ENCODE results near the gene EMID1.

EMID1 gene

GRCh38 chr22:29200901-29201300 is 4.8 kb upstream of the EMID1 start:
- Histone ChIP-seq H3K36me3 (replicated peaks) (no peaks in the 10 kb centered on the region), H3K27me3 (ENCODE audit: low read depth) (no peaks in the 10 kb centered on the region), H3K9me3 (no peaks in the 10 kb centered on the region), H3K4me1 (no peaks in the 10 kb centered on the region), H3K4me3 (no peak overlapping the region)
- DNase-seq (ENCODE audit: low spot score in 2 of 2) = no peak
- in situ Hi-C loops (cut with MboI; ENCODE audit: low sequenced_read_pairs) = no loop called here

DNA sequence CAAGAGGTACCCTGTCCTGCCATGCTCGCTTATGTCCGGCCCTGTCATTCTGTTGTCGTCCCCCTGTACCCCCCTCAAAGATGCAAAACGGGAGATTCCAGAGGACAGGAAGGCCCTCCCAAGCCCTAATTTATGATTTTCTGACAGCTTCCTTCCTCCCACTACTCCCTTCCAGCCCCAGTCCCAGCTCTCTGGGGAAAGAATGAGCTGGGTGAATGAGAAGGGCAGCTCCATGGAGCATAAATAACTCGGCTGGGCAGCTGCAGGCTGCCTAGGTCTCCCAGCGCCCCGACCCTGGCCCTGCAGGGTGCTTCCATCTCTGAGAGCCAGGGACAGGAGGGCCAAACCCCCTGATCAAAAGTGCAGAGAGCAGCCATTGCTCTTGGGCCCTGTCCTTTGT is 3.9 kb upstream of the EMID1 start:
- Histone ChIP-seq H3K4me3 (no peak overlapping the region), H3K27me3 (ENCODE audit: low read depth) (no peaks in the 10 kb centered on the region), H3K36me3 (replicated peaks) (no peaks in the 10 kb centered on the region), H3K4me1 (no peaks in the 10 kb centered on the region; the same call in 1 of the 2 replicates), H3K9me3 (no peaks in the 10 kb centered on the region)
- no peak for DNase-seq (ENCODE audit: low spot score in 2 of 2)
- in situ Hi-C loops (cut with MboI; ENCODE audit: low sequenced_read_pairs) = no loop called here

- H3K4me1 ChIP-seq = no peaks in the 10 kb centered on the region; the same call in 1 of the 2 replicates
- no peaks in the 10 kb centered on the region for H3K36me3 ChIP-seq (replicated peaks)
- H3K4me3 ChIP-seq = no peak overlapping the region
- in situ Hi-C loops (cut with MboI; ENCODE audit: low sequenced_read_pairs) = no loop called here
- H3K9me3 ChIP-seq = no peaks in the 10 kb centered on the region
- DNase-seq (ENCODE audit: low spot score in 2 of 2) = peak in 1 of 2 experiments; percentile 32
- no peaks in the 10 kb centered on the region for H3K27me3 ChIP-seq (ENCODE audit: low read depth)
These were observed 3.2 kb upstream of the EMID1 start for GRCh38 chr22:29202212-29203192.

DNA sequence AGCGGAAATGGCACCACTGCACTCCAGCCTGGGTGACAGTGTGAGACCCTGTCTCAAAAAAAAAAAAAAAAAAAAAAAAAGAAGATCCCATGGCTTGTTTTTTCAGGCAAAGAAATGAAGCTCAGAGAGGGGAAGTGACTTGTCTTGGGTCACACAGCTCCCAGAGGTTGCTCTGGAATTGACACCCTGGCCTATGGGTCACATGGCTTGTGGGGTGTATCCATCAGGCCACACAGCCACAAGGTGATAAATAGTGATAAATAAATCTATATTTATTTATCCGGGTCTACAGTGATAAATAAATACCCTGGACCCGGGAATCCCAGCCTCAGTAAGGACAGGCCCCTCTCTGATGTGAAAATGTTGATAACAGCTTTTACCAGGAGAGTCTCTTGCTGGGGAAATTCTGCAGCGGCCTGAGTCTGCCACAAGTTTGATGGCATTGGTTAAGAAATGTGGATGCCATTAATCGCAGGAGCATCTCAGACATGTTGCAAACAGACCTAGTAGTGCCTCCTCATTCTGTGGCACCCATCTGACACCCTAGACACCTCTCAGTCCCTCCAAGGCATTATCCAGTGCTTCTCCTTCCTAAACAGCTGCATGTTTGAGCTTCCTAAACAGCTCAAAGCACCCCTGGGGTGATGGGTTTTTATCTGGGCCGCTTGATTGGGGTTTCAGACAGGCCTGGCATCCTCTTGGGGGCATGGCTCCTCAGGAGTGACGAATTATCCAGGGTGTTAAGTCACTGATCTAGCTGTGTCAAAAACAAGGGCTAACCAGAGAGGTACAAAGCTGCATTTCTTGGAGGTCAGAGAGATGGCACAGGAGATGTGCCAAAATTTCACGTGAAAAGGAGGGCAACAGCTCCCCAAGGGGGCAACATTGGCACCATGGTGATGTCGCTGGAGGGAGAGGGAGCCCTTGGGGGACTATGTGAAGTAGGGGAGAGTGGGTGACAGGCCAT is 1.9 kb upstream of the EMID1 start:
- no peaks in the 10 kb centered on the region; the same call in 1 of the 2 replicates for H3K4me1 ChIP-seq
- no peaks in the 10 kb centered on the region for H3K36me3 ChIP-seq (replicated peaks)
- no peak for DNase-seq (ENCODE audit: low spot score in 2 of 2)
- H3K27me3 ChIP-seq (ENCODE audit: low read depth) = no peaks in the 10 kb centered on the region
- no peak overlapping the region for H3K4me3 ChIP-seq
- in situ Hi-C loops (cut with MboI; ENCODE audit: low sequenced_read_pairs) = no loop called here
- H3K9me3 ChIP-seq = no peaks in the 10 kb centered on the region

DNA sequence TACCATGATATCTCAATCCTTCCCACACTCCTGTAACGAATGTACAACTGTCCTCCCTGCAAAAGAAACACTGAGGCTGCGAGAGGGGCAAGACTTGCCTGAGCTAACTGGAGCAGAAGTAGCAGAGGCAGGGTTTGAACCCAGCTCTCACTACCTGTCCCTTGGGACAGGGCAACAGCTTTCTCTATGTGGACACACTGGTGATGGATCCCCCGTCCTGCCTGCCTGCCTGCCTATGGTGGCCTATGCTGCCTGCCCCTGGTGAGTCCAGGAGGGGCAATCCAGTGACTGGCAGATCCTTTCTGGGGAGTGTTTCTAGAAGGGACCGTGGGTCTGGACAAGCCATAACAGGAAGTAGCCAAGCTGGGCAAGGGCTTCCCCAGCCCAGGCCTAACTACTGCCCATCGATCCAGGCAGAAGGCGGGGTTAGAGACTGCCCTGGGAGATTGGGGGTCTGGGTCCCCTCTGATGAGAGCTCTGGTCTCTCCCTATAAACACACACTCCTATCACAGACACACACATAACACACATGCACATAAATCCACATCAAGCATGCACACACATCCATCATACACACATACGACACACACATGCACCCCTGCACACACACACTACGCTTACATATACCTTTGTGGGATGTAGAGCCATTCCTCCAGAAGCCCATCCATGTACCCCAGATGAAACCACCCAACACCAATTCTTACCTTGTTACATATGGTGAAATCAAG is 1.1 kb upstream of the EMID1 start:
- Histone ChIP-seq H3K9me3 (no peaks in the 10 kb centered on the region), H3K36me3 (replicated peaks) (no peaks in the 10 kb centered on the region), H3K4me1 (no peaks in the 10 kb centered on the region; the same call in 1 of the 2 replicates), H3K27me3 (ENCODE audit: low read depth) (no peaks in the 10 kb centered on the region), H3K4me3 (peak overlapping the region; percentile 38; the same call in 1 of the 2 replicates)
- in situ Hi-C loops (cut with MboI; ENCODE audit: low sequenced_read_pairs) = no loop called here
- DNase-seq (ENCODE audit: low spot score in 2 of 2) = no peak

DNA sequence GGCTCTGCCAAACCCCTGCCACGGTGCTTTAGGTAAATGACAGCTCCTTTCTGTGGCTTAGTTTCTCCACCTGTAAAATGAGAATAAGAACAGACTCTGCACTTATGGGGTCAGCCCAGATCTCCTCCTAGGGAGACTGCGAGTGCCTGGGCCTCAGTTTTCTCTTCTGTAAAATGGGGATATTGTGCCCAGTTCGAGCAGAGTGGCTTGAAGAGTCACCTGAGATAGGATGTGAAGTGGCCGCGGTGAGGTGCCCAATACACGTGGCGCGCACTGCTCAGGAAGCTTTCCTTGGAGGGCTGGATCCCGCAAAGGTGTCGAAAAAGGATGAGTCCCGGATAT is 473 bp upstream of the EMID1 start:
- Histone ChIP-seq H3K4me3 (peak overlapping the region; percentile 38), H3K4me1 (no peaks in the 10 kb centered on the region; the same call in 1 of the 2 replicates), H3K36me3 (replicated peaks) (no peaks in the 10 kb centered on the region), H3K9me3 (no peaks in the 10 kb centered on the region), H3K27me3 (ENCODE audit: low read depth) (no peaks in the 10 kb centered on the region)
- no peak for DNase-seq (ENCODE audit: low spot score in 2 of 2)
- in situ Hi-C loops (cut with MboI; ENCODE audit: low sequenced_read_pairs) = no loop called here

DNA sequence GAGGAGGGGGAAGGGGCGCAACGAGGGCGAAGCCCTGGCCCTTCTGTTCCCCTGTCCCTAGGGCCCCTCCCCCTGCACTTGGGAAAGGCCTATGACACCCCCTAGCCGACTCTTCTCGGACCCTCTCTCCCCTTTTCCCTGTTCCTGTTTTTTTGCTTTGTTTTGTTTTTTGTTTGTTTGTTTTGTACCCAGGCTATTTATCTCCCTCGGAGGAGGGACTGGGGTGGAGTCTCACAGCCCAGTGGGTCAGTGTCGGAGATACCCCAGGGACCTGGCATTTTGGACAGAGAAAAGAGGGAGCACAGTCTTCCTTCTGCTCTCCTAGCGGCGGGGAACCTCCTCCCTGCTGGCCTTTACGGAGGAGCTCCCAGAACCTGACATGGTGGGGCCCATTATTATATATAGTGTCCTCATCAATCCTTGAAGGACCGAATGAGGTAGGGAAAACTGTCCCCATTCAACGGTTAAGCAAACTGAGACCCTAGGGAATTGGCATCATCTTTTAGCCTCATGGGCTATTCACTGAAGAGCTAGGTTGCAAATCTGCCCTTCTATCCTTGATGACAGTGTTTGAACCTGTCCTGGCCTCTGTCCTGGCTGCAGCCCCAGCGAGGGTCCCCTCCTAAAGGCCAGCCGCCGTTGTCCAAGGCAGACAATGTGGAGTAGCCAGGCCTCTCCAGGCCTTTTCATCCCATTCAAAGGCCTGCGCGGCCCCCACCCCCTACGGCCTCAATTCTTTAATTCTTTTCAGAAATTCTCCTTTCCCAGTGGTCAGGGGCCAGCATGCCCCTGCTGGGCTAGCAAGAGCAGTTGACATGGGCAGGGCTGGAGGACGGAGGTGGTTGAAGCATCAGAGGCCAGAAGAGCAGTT is 911 bp downstream of the EMID1 start:
- in situ Hi-C loops (cut with MboI; ENCODE audit: low sequenced_read_pairs) = no loop called here
- DNase-seq (ENCODE audit: low spot score in 2 of 2) = no peak
- Histone ChIP-seq H3K9me3 (no peaks in the 10 kb centered on the region), H3K4me1 (no peaks in the 10 kb centered on the region; the same call in 1 of the 2 replicates), H3K4me3 (peak overlapping the region; percentile 64), H3K27me3 (ENCODE audit: low read depth) (no peaks in the 10 kb centered on the region), H3K36me3 (replicated peaks) (no peaks in the 10 kb centered on the region)

DNA sequence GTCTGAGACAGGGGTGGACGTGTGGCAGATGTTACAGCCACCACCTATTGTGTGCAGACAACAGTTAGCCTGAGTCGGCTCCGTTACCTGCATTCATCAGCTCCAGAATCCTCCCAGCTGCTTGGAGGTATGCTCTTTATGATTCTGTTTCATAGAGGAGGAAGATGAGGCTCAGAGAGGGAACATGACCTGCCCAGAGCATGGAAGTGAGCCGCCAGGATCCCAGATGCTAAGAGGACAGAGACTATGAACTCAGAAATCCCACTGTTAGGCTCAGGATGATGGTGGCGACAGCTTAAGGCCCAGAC is 1.5 kb downstream of the EMID1 start:
- Histone ChIP-seq H3K36me3 (replicated peaks) (no peaks in the 10 kb centered on the region), H3K9me3 (no peaks in the 10 kb centered on the region), H3K4me1 (no peaks in the 10 kb centered on the region; the same call in 1 of the 2 replicates), H3K4me3 (no peak overlapping the region), H3K27me3 (ENCODE audit: low read depth) (no peaks in the 10 kb centered on the region)
- no peak for DNase-seq (ENCODE audit: low spot score in 2 of 2)
- in situ Hi-C loops (cut with MboI; ENCODE audit: low sequenced_read_pairs) = no loop called here

GRCh38 chr22:29207562-29208501 is 2.1 kb downstream of the EMID1 start:
- in situ Hi-C loops (cut with MboI; ENCODE audit: low sequenced_read_pairs) = no loop called here
- no peak for DNase-seq (ENCODE audit: low spot score in 2 of 2)
- Histone ChIP-seq H3K9me3 (no peaks in the 10 kb centered on the region), H3K36me3 (replicated peaks) (no peaks in the 10 kb centered on the region), H3K4me1 (no peaks in the 10 kb centered on the region; the same call in 1 of the 2 replicates), H3K4me3 (no peak overlapping the region), H3K27me3 (ENCODE audit: low read depth) (no peaks in the 10 kb centered on the region)

- Histone ChIP-seq H3K4me3 (no peak overlapping the region), H3K27me3 (ENCODE audit: low read depth) (no peaks in the 10 kb centered on the region), H3K9me3 (no peaks in the 10 kb centered on the region), H3K36me3 (replicated peaks) (no peaks in the 10 kb centered on the region), H3K4me1 (no peaks in the 10 kb centered on the region; the same call in 1 of the 2 replicates)
- in situ Hi-C loops (cut with MboI; ENCODE audit: low sequenced_read_pairs) = no loop called here
- no peak for DNase-seq (ENCODE audit: low spot score in 2 of 2)
These were observed 2.8 kb downstream of the EMID1 start for GRCh38 chr22:29208502-29208862.

GRCh38 chr22:29208879-29209623 is 3.4 kb downstream of the EMID1 start:
- no peaks in the 10 kb centered on the region for H3K27me3 ChIP-seq (ENCODE audit: low read depth)
- in situ Hi-C loops (cut with MboI; ENCODE audit: low sequenced_read_pairs) = no loop called here
- no peaks in the 10 kb centered on the region for H3K36me3 ChIP-seq (replicated peaks)
- DNase-seq (ENCODE audit: low spot score in 2 of 2) = no peak
- H3K4me3 ChIP-seq = no peak overlapping the region
- no peaks in the 10 kb centered on the region; the same call in 1 of the 2 replicates for H3K4me1 ChIP-seq
- H3K9me3 ChIP-seq = no peaks in the 10 kb centered on the region
